HepG2 (cell line): ENCODE data around the gene TAB2. TPM values are rescaled to one million over a fixed set of nuclear protein-coding genes. Genes with fewer than 3 reads are reported as not detected.

Experiments used
- ATAC-seq: fragments of 200-7000 bp; cut with Tn5 transposase; 3 replicates; pipeline ENCODE4 v1.9.1; 2020; ENCODE audit warnings: mild to moderate bottlenecking, moderate library complexity
- BruUV-seq: library from RNA; stranded (reverse); fragments of 400-500 nt; replicated peaks from 2 replicates; lab custom pipeline; 2021; lab: Mats Ljungman, UMichigan
- CTCF ChIA-PET: fragments of 300-600 bp; formaldehyde crosslinking; extraction: SDS; loops from one replicate; lab custom pipeline; 2021; ENCODE audit warnings: low total read pairs, inconsistent platforms, low intra/inter-chr PET ratio; lab: Yijun Ruan, JAX
- POLR2A ChIA-PET: fragments of 350-600 bp; sonication (Branson Sonifier 250); formaldehyde crosslinking; loops from one replicate; lab custom pipeline; 2020; ENCODE audit warnings: antibody characterized with exemption, inconsistent platforms; lab: Yijun Ruan, JAX
- DNase-seq: peaks from one replicate; pipeline ENCODE4 v3.0.0-alpha.2; 2015; ENCODE audit warnings: low spot score
- FAIRE-seq: peaks from 3 replicates; lab custom pipeline; 2011; peaks lifted over from hg19 to GRCh38; lab: Jason Lieb, UNC
- H2AFZ ChIP-seq: one replicate; pipeline ENCODE4 v1.6.1; 2011; ENCODE audit warnings: low read length, inconsistent platforms
- H3K27ac ChIP-seq: fragments of 300-600 bp; 3 replicates; pipeline ENCODE4 v1.8.0; 2011; ENCODE audit warnings: mixed run types, mild to moderate bottlenecking, mixed read lengths, low read length, inconsistent platforms; ENCODE audit not compliant: insufficient read depth; ENCODE audit errors: extremely low read length
- H3K27me3 ChIP-seq, 2 experiments: fragments of 200-600 bp in 1 of 2; 2 replicates in 1 of 2; 3 replicates in 1 of 2; pipeline versions ENCODE4 v1.6.0 to v1.8.0; 2011; ENCODE audit warnings: low read length in 2 of 2, mild to moderate bottlenecking in 2 of 2, moderate library complexity in 2 of 2, inconsistent platforms in 1 of 2; ENCODE audit not compliant: insufficient read depth in 2 of 2, control insufficient read depth in 1 of 2
- H3K36me3 ChIP-seq, 2 experiments: fragments of 200-600 bp in 1 of 2; replicated peaks in 1 of 2; 2 replicates in 1 of 2; 3 replicates in 1 of 2; pipeline versions ENCODE4 v1.5.1 to v1.8.0; 2011; ENCODE audit warnings: low read length in 2 of 2, inconsistent platforms in 1 of 2; ENCODE audit not compliant: insufficient read depth in 2 of 2, control insufficient read depth in 1 of 2
- H3K4me1 ChIP-seq: 2 replicates; pipeline ENCODE4 v1.5.1; 2012; ENCODE audit warnings: low read length, inconsistent platforms; ENCODE audit not compliant: insufficient read depth
- H3K4me2 ChIP-seq: 2 replicates; pipeline ENCODE4 v1.6.0; 2011; ENCODE audit warnings: low read depth, low read length, inconsistent platforms
- H3K4me3 ChIP-seq, 3 experiments: fragments of 200-600 bp in 1 of 3; sonication (generic), shearing (Covaris generic) in 1 of 3; replicated peaks in 1 of 3; 2 replicates each; pipeline ENCODE4 v1.5.1; 2011 to 2016; ENCODE audit warnings: low read length in 3 of 3, inconsistent platforms in 2 of 3, low read depth in 2 of 3, mild to moderate bottlenecking in 2 of 3, control low read depth in 1 of 3, mixed read lengths in 1 of 3; ENCODE audit not compliant: insufficient read depth in 1 of 3
- H3K79me2 ChIP-seq: one replicate; pipeline ENCODE4 v1.6.1; 2011; ENCODE audit warnings: low read length, inconsistent platforms; ENCODE audit not compliant: insufficient read depth
- H3K9ac ChIP-seq: 2 replicates; pipeline ENCODE4 v1.6.0; 2011; ENCODE audit warnings: mild to moderate bottlenecking, low read depth, low read length, inconsistent platforms; ENCODE audit not compliant: insufficient read depth
- H3K9me3 ChIP-seq: 2 replicates; pipeline ENCODE4 v1.5.1; 2012; ENCODE audit warnings: mild to moderate bottlenecking, low read length
- H4K20me1 ChIP-seq: 2 replicates; pipeline ENCODE4 v1.6.0; 2011; ENCODE audit warnings: inconsistent platforms, mild to moderate bottlenecking, low read length, moderate library complexity; ENCODE audit not compliant: insufficient read depth
- FOXM1 ChIP-seq: sonication (generic); formaldehyde crosslinking; IDR thresholded peaks from 2 replicates; pipeline ENCODE4 v1.5.0; 2020; ENCODE audit warnings: missing genetic modification reagents
- NFE2L1 ChIP-seq: sonication (generic); formaldehyde crosslinking; IDR thresholded peaks from 2 replicates; pipeline ENCODE4 v1.4.0; 2020; ENCODE audit warnings: missing genetic modification reagents, mild to moderate bottlenecking, borderline replicate concordance
- SAFB2 ChIP-seq: sonication (generic); formaldehyde crosslinking; IDR thresholded peaks from 2 replicates; pipeline ENCODE4 v1.5.1; 2020; ENCODE audit warnings: missing genetic modification reagents, low read depth, mild to moderate bottlenecking, borderline replicate concordance
- ZNF24 ChIP-seq: fragments of 450-650 bp; IDR thresholded peaks from 2 replicates; pipeline ENCODE4 v1.6.1; 2017; ENCODE audit warnings: antibody characterized with exemption, mild to moderate bottlenecking
- ZNF383 ChIP-seq: sonication (generic); formaldehyde crosslinking; IDR thresholded peaks from 2 replicates; pipeline ENCODE4 v1.4.0; 2020; ENCODE audit warnings: missing genetic modification reagents, mild to moderate bottlenecking, borderline replicate concordance
- ZNF451 ChIP-seq: sonication (generic); formaldehyde crosslinking; IDR thresholded peaks from 2 replicates; pipeline ENCODE4 v1.5.0; 2020; ENCODE audit warnings: mild to moderate bottlenecking, missing genetic modification reagents
- ZNF619 ChIP-seq: sonication (generic); formaldehyde crosslinking; IDR thresholded peaks from 2 replicates; pipeline ENCODE4 v1.4.0; 2020; ENCODE audit warnings: mild to moderate bottlenecking, missing genetic modification reagents
- ZNF746 ChIP-seq: sonication (generic); formaldehyde crosslinking; IDR thresholded peaks from 2 replicates; pipeline ENCODE4 v1.8.0; 2022; ENCODE audit warnings: mild to moderate bottlenecking, missing genetic modification reagents
- ZNF777 ChIP-seq: sonication (generic); formaldehyde crosslinking; IDR thresholded peaks from 2 replicates; pipeline ENCODE4 v1.4.0; 2020; ENCODE audit warnings: missing genetic modification reagents
- WGBS: methylation state at CpG from one replicate; pipeline ENCODE4 v1.1.6; 2017; ENCODE audit warnings: low lambda C conversion rate; 5-methylcytosine and 5-hydroxymethylcytosine counted together
- in situ Hi-C: cut with HindIII; loops from 2 replicates; pipeline ENCODE4 v1.10.0; 2017; ENCODE audit warnings: low pct_unique_long_range_greater_than_20kb; ENCODE audit not compliant: extremely low pct_ligation_motif_present
- intact Hi-C: fragments of 100-400 bp; cut with micrococcal nuclease; formaldehyde crosslinking; loops from one replicate; pipeline ENCODE4 v1.10.0; 2022; ENCODE audit not compliant: unreplicated experiment
- polyA plus RNA-seq, 8 experiments: library from polyadenylated mRNA; depleted of rRNA in 3 of 8; stranded (reverse) in 7 of 8; unstranded in 1 of 8; fragments of >200 nt; fragmentation: Illumina TruSeq in 4 of 8; extraction: Trizol in 4 of 8; gene quantifications; 2 replicates each; pipeline versions ENCODE4 v1.2.1 to v1.2.3, GENCODE V29; 2011 to 2016; ENCODE audit warnings: low read depth in 4 of 8, missing spikeins in 1 of 8, mixed read lengths in 1 of 8; ENCODE audit not compliant: insufficient read depth in 1 of 8
- total RNA-seq, 5 experiments: library from RNA; depleted of rRNA; stranded (reverse); fragments of >200 nt; fragmentation: Illumina TruSeq; extraction: Trizol; gene quantifications; 2 replicates each; pipeline ENCODE4 v1.2.3, GENCODE V29; 2016; ENCODE audit warnings: low read depth in 1 of 5
- TF ChIP-seq, protein P1 (sequence below): IDR thresholded peaks from 2 replicates; pipeline ENCODE4 v1.6.1; 2016; ENCODE audit warnings: low read depth, control low read depth
- TF ChIP-seq, protein P2 (sequence below): sonication (generic); formaldehyde crosslinking; IDR thresholded peaks from 2 replicates; pipeline ENCODE4 v1.5.0; 2020; ENCODE audit warnings: mild to moderate bottlenecking, missing genetic modification reagents, moderate library complexity
- TF ChIP-seq, protein P3 (sequence below): fragments of 450-650 bp; IDR thresholded peaks from 2 replicates; pipeline ENCODE4 v1.6.1; 2017
- TF ChIP-seq, protein P4 (sequence below): sonication (generic); formaldehyde crosslinking; conservative IDR thresholded peaks from 2 replicates; pipeline ENCODE4 v1.8.0; 2022; ENCODE audit warnings: missing genetic modification reagents
- TF ChIP-seq, protein P5 (sequence below): sonication (generic); formaldehyde crosslinking; IDR thresholded peaks from 2 replicates; pipeline ENCODE4 v1.8.0; 2022; ENCODE audit warnings: missing genetic modification reagents, mild to moderate bottlenecking, inconsistent platforms, borderline replicate concordance
- TF ChIP-seq, protein P6 (sequence below): sonication (generic); formaldehyde crosslinking; IDR thresholded peaks from 2 replicates; pipeline ENCODE4 v1.5.0; 2020; ENCODE audit warnings: missing genetic modification reagents

The TAB2 gene
- total and polyA plus RNA-seq, 2 of the 13 experiments (the other 11 are each of a cell fraction or from before 2014, with no cell fraction given) = 23.7 to 50.2 TPM

DNA sequence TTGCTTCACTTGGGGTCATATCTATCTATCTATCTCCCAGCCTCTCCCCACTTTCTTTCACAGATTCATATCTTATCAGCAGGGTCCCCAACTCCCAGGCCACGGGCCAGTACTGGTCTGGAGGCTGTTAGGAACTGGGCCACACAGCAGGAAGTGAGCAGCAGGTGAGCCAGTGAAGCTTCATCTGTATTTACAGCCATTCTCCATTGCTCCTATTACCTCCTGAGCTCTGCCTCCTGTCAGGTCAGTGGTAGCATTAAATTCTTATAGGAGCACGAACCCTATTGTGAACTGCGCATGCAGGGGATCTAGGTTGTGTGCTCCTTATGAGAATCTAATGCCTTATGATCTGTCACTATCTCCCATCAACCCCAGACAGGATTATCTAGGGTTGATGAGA, 14.8 kb upstream of the TAB2 start:
- intact Hi-C loops = no loop called here
- DNase-seq (no peak), FAIRE-seq (no peak), ATAC-seq (no peak)
- Histone ChIP-seq H2AFZ (no peak overlapping the region), H3K9me3 (no peaks in the 10 kb centered on the region), H3K27me3 (peaks cover 0 to 21% of the 10 kb centered on the region in 2 experiments; a peak in 4 of 5 replicates), H3K9ac (no peak overlapping the region), H3K4me1 (no peaks in the 10 kb centered on the region), H3K36me3 (no peaks in the 10 kb centered on the region), H4K20me1 (no peaks in the 10 kb centered on the region), H3K4me3 (no peak overlapping the region), H3K27ac (no peak overlapping the region), H3K4me2 (no peak overlapping the region), H3K79me2 (no peaks in the 10 kb centered on the region)
- 36% methylated on average over 3 of the region's 3 CpGs for WGBS
- in situ Hi-C loops = no loop called here
- BruUV-seq = no TSS peak
- CTCF ChIA-PET = no interaction called here
- POLR2A ChIA-PET = no interaction called here
- TF ChIP-seq, protein P1, sequence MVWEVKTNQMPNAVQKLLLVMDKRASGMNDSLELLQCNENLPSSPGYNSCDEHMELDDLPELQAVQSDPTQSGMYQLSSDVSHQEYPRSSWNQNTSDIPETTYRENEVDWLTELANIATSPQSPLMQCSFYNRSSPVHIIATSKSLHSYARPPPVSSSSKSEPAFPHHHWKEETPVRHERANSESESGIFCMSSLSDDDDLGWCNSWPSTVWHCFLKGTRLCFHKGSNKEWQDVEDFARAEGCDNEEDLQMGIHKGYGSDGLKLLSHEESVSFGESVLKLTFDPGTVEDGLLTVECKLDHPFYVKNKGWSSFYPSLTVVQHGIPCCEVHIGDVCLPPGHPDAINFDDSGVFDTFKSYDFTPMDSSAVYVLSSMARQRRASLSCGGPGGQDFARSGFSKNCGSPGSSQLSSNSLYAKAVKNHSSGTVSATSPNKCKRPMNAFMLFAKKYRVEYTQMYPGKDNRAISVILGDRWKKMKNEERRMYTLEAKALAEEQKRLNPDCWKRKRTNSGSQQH = no peak
- TF ChIP-seq, protein P2, sequence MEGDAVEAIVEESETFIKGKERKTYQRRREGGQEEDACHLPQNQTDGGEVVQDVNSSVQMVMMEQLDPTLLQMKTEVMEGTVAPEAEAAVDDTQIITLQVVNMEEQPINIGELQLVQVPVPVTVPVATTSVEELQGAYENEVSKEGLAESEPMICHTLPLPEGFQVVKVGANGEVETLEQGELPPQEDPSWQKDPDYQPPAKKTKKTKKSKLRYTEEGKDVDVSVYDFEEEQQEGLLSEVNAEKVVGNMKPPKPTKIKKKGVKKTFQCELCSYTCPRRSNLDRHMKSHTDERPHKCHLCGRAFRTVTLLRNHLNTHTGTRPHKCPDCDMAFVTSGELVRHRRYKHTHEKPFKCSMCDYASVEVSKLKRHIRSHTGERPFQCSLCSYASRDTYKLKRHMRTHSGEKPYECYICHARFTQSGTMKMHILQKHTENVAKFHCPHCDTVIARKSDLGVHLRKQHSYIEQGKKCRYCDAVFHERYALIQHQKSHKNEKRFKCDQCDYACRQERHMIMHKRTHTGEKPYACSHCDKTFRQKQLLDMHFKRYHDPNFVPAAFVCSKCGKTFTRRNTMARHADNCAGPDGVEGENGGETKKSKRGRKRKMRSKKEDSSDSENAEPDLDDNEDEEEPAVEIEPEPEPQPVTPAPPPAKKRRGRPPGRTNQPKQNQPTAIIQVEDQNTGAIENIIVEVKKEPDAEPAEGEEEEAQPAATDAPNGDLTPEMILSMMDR (CRISPR knock-in tag) = no peak
- TF ChIP-seq, protein P3, sequence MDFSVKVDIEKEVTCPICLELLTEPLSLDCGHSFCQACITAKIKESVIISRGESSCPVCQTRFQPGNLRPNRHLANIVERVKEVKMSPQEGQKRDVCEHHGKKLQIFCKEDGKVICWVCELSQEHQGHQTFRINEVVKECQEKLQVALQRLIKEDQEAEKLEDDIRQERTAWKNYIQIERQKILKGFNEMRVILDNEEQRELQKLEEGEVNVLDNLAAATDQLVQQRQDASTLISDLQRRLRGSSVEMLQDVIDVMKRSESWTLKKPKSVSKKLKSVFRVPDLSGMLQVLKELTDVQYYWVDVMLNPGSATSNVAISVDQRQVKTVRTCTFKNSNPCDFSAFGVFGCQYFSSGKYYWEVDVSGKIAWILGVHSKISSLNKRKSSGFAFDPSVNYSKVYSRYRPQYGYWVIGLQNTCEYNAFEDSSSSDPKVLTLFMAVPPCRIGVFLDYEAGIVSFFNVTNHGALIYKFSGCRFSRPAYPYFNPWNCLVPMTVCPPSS = no peak
- no peak for TF ChIP-seq ZNF619 (CRISPR knock-in tag)
- no peak for TF ChIP-seq ZNF383 (CRISPR knock-in tag)
- TF ChIP-seq FOXM1 (CRISPR knock-in tag) = no peak
- TF ChIP-seq ZNF24 = no peak
- TF ChIP-seq ZNF746 = no peak
- TF ChIP-seq SAFB2 (CRISPR knock-in tag) = no peak
- no peak for TF ChIP-seq ZNF451 (CRISPR knock-in tag)
- TF ChIP-seq, protein P4, sequence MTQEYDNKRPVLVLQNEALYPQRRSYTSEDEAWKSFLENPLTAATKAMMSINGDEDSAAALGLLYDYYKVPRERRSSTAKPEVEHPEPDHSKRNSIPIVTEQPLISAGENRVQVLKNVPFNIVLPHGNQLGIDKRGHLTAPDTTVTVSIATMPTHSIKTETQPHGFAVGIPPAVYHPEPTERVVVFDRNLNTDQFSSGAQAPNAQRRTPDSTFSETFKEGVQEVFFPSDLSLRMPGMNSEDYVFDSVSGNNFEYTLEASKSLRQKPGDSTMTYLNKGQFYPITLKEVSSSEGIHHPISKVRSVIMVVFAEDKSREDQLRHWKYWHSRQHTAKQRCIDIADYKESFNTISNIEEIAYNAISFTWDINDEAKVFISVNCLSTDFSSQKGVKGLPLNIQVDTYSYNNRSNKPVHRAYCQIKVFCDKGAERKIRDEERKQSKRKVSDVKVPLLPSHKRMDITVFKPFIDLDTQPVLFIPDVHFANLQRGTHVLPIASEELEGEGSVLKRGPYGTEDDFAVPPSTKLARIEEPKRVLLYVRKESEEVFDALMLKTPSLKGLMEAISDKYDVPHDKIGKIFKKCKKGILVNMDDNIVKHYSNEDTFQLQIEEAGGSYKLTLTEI = no peak
- no peak for TF ChIP-seq NFE2L1 (CRISPR knock-in tag)
- TF ChIP-seq ZNF777 (CRISPR knock-in tag) = no peak
- TF ChIP-seq, protein P5, sequence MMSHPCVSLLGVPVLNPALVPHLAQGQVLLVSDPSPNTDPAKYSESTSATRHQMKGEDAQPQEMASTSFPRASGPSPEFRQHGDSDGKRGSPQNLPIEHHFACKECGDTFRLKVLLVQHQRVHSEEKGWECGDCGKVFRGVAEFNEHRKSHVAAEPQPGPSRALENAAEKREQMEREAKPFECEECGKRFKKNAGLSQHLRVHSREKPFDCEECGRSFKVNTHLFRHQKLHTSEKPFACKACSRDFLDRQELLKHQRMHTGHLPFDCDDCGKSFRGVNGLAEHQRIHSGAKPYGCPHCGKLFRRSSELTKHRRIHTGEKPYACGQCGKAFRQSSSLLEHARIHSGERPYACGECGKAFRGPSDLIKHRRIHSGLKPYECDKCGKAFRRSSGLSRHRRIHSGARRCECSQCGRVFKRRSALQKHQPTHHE (CRISPR knock-in tag) = no peak
- TF ChIP-seq, protein P6, sequence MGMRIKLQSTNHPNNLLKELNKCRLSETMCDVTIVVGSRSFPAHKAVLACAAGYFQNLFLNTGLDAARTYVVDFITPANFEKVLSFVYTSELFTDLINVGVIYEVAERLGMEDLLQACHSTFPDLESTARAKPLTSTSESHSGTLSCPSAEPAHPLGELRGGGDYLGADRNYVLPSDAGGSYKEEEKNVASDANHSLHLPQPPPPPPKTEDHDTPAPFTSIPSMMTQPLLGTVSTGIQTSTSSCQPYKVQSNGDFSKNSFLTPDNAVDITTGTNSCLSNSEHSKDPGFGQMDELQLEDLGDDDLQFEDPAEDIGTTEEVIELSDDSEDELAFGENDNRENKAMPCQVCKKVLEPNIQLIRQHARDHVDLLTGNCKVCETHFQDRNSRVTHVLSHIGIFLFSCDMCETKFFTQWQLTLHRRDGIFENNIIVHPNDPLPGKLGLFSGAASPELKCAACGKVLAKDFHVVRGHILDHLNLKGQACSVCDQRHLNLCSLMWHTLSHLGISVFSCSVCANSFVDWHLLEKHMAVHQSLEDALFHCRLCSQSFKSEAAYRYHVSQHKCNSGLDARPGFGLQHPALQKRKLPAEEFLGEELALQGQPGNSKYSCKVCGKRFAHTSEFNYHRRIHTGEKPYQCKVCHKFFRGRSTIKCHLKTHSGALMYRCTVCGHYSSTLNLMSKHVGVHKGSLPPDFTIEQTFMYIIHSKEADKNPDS (CRISPR knock-in tag) = no peak
